ENCODE results near the gene PHTF2. TPM values are rescaled to one million over a fixed set of nuclear protein-coding genes. Genes with fewer than 3 reads are reported as not detected.
"Not testable (repeated sequence)": the region's sequence is repeated elsewhere in the genome, so short reads cannot be mapped to it uniquely, and the experiment has no call there.

The PHTF2 gene
- total RNA-seq, 1 donor from 2014 or later, result 27.0 TPM

DNA sequence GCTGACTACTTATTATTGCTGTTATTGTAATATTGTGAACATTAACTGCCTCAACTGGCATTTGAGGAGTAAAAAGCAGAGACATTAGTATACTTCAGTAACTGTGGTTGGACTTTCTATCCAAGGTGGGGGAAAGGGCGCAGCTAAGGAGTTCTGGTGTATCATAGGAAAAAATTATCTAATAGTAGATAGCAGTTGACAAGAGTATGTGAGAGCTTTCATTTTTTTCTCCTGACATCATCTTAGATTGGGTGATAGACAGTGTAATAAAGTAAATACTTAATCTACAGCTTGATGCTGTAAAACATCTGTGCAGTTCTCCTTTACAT, 68.9 kb downstream of the PHTF2 start:
- DNase-seq (ENCODE audit: low read depth) (peak; percentile 63), FAIRE-seq (peak; percentile 39)
- TF ChIP-seq EZH2 (IDR thresholded peaks at IDR 0.05; ENCODE audit: insufficient read depth, low read length), result no peak
- TF ChIP-seq, protein P1, sequence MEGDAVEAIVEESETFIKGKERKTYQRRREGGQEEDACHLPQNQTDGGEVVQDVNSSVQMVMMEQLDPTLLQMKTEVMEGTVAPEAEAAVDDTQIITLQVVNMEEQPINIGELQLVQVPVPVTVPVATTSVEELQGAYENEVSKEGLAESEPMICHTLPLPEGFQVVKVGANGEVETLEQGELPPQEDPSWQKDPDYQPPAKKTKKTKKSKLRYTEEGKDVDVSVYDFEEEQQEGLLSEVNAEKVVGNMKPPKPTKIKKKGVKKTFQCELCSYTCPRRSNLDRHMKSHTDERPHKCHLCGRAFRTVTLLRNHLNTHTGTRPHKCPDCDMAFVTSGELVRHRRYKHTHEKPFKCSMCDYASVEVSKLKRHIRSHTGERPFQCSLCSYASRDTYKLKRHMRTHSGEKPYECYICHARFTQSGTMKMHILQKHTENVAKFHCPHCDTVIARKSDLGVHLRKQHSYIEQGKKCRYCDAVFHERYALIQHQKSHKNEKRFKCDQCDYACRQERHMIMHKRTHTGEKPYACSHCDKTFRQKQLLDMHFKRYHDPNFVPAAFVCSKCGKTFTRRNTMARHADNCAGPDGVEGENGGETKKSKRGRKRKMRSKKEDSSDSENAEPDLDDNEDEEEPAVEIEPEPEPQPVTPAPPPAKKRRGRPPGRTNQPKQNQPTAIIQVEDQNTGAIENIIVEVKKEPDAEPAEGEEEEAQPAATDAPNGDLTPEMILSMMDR (IDR thresholded peaks at IDR 0.05; ENCODE audit: insufficient read depth, low read depth, low read length), result no peak

GRCh38 chr7:77872256-77872655, 73.7 kb downstream of the PHTF2 start:
- not testable (repeated sequence) for H3K27me3 ChIP-seq (ENCODE audit: insufficient read depth, low read length); H3K4me3 Mint-ChIP-seq (ENCODE audit: unreplicated experiment); H3K27ac ChIP-seq (ENCODE audit: low read depth, low read length); H3K79me2 ChIP-seq (ENCODE audit: insufficient read depth, low read length); H3K27ac Mint-ChIP-seq (ENCODE audit: unreplicated experiment); H3K9ac ChIP-seq (ENCODE audit: low read length); FAIRE-seq; H3K4me2 ChIP-seq (ENCODE audit: low read length); H4K20me1 ChIP-seq (ENCODE audit: insufficient read depth, low read length); H3K4me1 ChIP-seq (ENCODE audit: insufficient read depth, low read length); H3K4me3 ChIP-seq (ENCODE audit: insufficient read depth, low read depth, low read length); H3K36me3 ChIP-seq (ENCODE audit: insufficient read depth, low read length); H3K27me3 Mint-ChIP-seq (ENCODE audit: low read depth, unreplicated experiment); H3K9me3 Mint-ChIP-seq (ENCODE audit: unreplicated experiment); H2AFZ ChIP-seq (ENCODE audit: low read depth, low read length); H3K9me3 ChIP-seq (ENCODE audit: insufficient read depth, low read depth, low read length)
- peak; percentile 25 for DNase-seq (ENCODE audit: low read depth)
- peaks cover 22% of the 10 kb centered on the region for H3K4me1 Mint-ChIP-seq (ENCODE audit: low read depth, unreplicated experiment)
- H3K36me3 Mint-ChIP-seq (ENCODE audit: low read depth, unreplicated experiment), result peaks cover 12% of the 10 kb centered on the region

More for the DNA sequence above, 68.9 kb downstream of the PHTF2 start:
- Histone ChIP-seq H3K9me3 (ENCODE audit: insufficient read depth, low read depth, low read length) (no peaks in the 10 kb centered on the region), H3K4me3 (ENCODE audit: insufficient read depth, low read depth, low read length) (no peak overlapping the region), H3K36me3 (ENCODE audit: insufficient read depth, low read length) (no peaks in the 10 kb centered on the region), H3K9ac (ENCODE audit: low read length) (peak overlapping the region; percentile 2), H3K79me2 (ENCODE audit: insufficient read depth, low read length) (peaks cover 3% of the 10 kb centered on the region), H3K27ac (ENCODE audit: low read depth, low read length) (peak overlapping the region; percentile 61), H4K20me1 (ENCODE audit: insufficient read depth, low read length) (no peaks in the 10 kb centered on the region), H2AFZ (ENCODE audit: low read depth, low read length) (no peak overlapping the region), H3K27me3 (ENCODE audit: insufficient read depth, low read length) (no peaks in the 10 kb centered on the region), H3K4me1 (ENCODE audit: insufficient read depth, low read length) (peaks cover 9% of the 10 kb centered on the region), H3K4me2 (ENCODE audit: low read length) (peak overlapping the region; percentile 63)
- H3K27ac Mint-ChIP-seq (ENCODE audit: unreplicated experiment), result peak overlapping the region; percentile 79
- peaks cover 8% of the 10 kb centered on the region for H3K36me3 Mint-ChIP-seq (ENCODE audit: low read depth, unreplicated experiment)
- H3K9me3 Mint-ChIP-seq (ENCODE audit: unreplicated experiment), result peaks cover 2% of the 10 kb centered on the region
- H3K4me1 Mint-ChIP-seq (ENCODE audit: low read depth, unreplicated experiment), result peaks cover 18% of the 10 kb centered on the region
- peak overlapping the region; percentile 6 for H3K4me3 Mint-ChIP-seq (ENCODE audit: unreplicated experiment)
- H3K27me3 Mint-ChIP-seq (ENCODE audit: low read depth, unreplicated experiment), result peaks cover 2% of the 10 kb centered on the region

- not testable (repeated sequence) for H3K27me3 Mint-ChIP-seq (ENCODE audit: low read depth, unreplicated experiment); H3K4me3 ChIP-seq (ENCODE audit: insufficient read depth, low read depth, low read length); H3K27ac ChIP-seq (ENCODE audit: low read depth, low read length); H3K4me3 Mint-ChIP-seq (ENCODE audit: unreplicated experiment); H3K79me2 ChIP-seq (ENCODE audit: insufficient read depth, low read length); H4K20me1 ChIP-seq (ENCODE audit: insufficient read depth, low read length); H3K4me1 ChIP-seq (ENCODE audit: insufficient read depth, low read length); H3K9me3 ChIP-seq (ENCODE audit: insufficient read depth, low read depth, low read length); H2AFZ ChIP-seq (ENCODE audit: low read depth, low read length); H3K4me2 ChIP-seq (ENCODE audit: low read length); H3K9ac ChIP-seq (ENCODE audit: low read length); H3K27me3 ChIP-seq (ENCODE audit: insufficient read depth, low read length); H3K36me3 ChIP-seq (ENCODE audit: insufficient read depth, low read length); H3K9me3 Mint-ChIP-seq (ENCODE audit: unreplicated experiment); FAIRE-seq
- peak; percentile 57 for DNase-seq (ENCODE audit: low read depth)
- Mint-ChIP-seq H3K4me1 (ENCODE audit: low read depth, unreplicated experiment) (peaks cover 26% of the 10 kb centered on the region), H3K27ac (ENCODE audit: unreplicated experiment) (peak overlapping the region; percentile 50), H3K36me3 (ENCODE audit: low read depth, unreplicated experiment) (peaks cover 12% of the 10 kb centered on the region)
These were observed 75.1 kb downstream of the PHTF2 start for GRCh38 chr7:77873416-77874327.

Data from astrocyte (in vitro differentiated cells and primary cell).